Transverse colon (tissue), 3 donors: ENCODE measurements around the gene SP100.

Source experiments
- EP300 ChIP-seq: sonication (generic); formaldehyde crosslinking; IDR thresholded peaks from one replicate; pipeline ENCODE4 v1.6.1; 2017; ENCODE audit warnings: antibody characterized with exemption, low read depth
- POLR2A ChIP-seq: fragments of 450-650 bp; IDR thresholded peaks from one replicate; pipeline ENCODE4 v1.6.1; 2016; ENCODE audit warnings: antibody characterized with exemption, mild to moderate bottlenecking, moderate library complexity
- TF ChIP-seq, protein P1 (sequence below), 5 experiments: fragments of 200-600 bp in 3 of 5; fragments of 450-650 bp in 2 of 5; sonication (generic) in 3 of 5; IDR thresholded peaks; 1 replicate in 2 of 5; 2 replicates in 3 of 5; pipeline ENCODE4 v1.5.1; 2016 to 2017; ENCODE audit warnings: antibody characterized with exemption in 5 of 5, inconsistent platforms in 3 of 5, mild to moderate bottlenecking in 2 of 5, moderate library complexity in 1 of 5

- TF ChIP-seq EP300 (no peak), POLR2A (no peak)
- TF ChIP-seq, protein P1, sequence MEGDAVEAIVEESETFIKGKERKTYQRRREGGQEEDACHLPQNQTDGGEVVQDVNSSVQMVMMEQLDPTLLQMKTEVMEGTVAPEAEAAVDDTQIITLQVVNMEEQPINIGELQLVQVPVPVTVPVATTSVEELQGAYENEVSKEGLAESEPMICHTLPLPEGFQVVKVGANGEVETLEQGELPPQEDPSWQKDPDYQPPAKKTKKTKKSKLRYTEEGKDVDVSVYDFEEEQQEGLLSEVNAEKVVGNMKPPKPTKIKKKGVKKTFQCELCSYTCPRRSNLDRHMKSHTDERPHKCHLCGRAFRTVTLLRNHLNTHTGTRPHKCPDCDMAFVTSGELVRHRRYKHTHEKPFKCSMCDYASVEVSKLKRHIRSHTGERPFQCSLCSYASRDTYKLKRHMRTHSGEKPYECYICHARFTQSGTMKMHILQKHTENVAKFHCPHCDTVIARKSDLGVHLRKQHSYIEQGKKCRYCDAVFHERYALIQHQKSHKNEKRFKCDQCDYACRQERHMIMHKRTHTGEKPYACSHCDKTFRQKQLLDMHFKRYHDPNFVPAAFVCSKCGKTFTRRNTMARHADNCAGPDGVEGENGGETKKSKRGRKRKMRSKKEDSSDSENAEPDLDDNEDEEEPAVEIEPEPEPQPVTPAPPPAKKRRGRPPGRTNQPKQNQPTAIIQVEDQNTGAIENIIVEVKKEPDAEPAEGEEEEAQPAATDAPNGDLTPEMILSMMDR (IDR thresholded peaks at IDR 0.05) = no peak
These were observed 173.6 kb downstream of the SP100 start for GRCh38 chr2:230589497-230590015.
